Islet precursor cell (in vitro differentiated cells): ENCODE data around the gene IPO9.
"Not testable (repeated sequence)": the region's sequence is repeated elsewhere in the genome, so short reads cannot be mapped to it uniquely, and the experiment has no call there.

Source experiments
- DNase-seq: peaks from one replicate; pipeline ENCODE4 v3.0.0-alpha.2; 2018

Gene IPO9

DNA sequence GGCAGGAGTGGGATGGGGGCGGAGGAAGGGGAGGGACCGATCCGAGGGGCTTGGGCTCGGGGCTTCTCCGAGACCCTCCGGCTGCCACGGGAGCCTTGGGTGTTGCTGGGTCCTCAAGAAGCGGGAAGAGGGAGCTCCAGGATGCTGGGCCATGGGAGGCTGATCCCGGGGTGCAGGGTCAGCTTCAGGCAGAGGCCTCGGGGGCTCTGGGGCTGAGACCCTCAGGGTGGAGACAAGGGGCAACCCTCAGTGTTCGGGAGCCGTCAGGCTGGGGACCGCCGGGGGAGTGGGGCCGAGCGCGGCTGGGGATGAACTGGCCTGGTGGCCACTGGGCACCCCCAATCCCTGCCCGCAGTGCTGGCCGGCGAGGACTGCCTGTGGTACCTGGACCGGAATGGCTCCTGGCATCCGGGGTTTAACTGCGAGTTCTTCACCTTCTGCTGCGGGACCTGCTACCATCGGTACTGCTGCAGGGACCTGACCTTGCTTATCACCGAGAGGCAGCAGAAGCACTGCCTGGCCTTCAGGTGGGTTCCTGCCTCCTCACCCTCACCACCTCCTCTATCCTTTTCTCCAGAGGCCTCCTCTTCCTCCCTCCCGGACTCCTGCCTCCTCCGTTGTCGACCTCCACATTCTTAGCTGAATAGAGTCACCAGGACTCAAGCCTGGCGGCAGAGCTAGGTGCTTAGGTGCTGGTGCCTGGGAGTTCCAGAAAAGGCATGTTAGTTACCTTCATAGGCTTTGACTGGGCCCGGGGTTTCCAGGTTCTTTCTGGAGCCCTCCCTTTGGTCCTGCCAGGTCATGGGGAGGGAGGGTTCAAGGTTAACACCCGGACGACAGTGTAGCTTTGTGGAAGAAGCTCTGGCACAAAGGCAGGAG, 60.4 kb downstream of the IPO9 start:
- DNase-seq: no peak

DNA sequence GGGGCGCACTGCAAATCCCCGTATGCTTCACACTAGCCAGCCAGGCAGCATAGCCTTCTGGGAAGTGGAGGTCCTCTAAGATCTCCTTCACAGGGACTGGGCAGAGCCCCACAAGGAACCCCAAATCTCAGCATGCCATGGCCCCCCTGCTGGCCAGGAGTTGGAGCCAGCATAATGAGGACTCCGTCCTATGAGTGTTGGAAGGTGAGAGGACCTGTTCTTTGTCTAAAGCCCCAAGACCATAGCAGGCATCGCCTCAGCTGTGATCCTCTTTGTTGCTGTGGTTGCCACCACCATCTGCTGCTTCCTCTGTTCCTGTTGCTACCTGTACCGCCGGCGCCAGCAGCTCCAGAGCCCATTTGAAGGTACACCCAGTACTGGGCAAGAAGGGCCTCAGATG, 61.3 kb downstream of the IPO9 start:
- no peak for DNase-seq

DNA sequence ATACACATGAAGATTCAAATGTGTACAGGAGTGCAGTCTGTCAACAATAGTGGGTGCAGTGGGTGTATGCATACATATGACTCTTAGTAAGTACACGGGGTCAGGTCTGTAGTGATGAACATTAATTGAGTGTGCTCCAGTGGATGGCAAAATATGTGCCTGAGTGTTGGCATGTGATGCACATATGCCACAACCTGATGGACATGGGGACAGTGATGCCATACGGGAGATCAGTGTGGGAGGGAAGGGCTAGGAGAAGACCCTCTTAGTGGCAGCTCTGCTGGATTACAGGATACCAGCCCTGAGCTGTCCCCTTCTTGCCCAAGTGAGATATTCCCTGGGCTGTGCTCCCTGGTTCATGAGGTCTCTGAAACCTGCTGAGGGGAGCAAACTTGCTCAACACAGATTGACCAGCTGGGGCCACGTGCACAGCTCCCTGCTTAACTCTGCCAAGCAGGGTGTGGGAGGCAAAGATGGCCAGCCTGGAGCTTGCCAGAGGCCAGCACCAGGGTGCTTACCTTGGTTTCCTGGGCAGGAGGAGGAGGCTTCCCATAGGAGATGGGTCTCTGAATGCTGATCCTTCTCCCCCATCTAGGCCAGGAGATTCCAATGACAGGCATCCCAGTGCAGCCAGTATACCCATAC, 62.0 kb downstream of the IPO9 start:
- DNase-seq: no peak

DNA sequence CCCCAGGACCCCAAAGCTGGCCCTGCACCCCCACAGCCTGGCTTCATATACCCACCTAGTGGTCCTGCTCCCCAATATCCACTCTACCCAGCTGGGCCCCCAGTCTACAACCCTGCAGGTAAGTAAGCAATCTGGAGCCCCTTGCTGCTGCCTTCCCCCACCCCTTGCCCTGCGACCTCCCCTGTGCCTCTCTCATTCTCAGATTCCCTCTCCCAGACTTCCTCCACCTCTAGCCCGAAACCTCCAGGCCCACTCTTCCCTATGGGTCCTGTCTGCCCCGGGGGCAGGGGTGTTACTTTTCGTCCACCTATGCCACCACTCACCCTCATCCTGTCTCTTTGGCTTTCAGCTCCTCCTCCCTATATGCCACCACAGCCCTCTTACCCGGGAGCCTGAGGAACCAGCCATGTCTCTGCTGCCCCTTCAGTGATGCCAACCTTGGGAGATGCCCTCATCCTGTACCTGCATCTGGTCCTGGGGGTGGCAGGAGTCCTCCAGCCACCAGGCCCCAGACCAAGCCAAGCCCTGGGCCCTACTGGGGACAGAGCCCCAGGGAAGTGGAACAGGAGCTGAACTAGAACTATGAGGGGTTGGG, 62.6 kb downstream of the IPO9 start:
- DNase-seq: no peak

DNA sequence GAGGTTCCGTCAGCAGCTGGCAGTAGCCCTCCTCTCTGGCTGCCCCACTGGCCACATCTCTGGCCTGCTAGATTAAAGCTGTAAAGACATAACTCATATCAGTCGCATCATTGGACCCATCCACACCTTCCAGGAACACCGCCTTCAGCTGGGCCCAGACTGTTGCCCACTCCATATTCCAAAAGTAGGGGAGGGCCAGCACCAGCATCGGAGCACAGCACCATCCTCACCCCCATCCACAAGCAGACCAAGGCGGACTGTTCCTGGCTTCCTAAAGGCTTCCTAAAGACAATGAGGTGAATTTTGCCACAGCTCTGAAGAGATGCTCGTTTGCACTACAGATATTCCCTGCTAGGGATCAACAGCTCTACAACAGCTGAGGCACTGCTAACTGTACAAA, 63.3 kb downstream of the IPO9 start:
- DNase-seq: no peak

DNA sequence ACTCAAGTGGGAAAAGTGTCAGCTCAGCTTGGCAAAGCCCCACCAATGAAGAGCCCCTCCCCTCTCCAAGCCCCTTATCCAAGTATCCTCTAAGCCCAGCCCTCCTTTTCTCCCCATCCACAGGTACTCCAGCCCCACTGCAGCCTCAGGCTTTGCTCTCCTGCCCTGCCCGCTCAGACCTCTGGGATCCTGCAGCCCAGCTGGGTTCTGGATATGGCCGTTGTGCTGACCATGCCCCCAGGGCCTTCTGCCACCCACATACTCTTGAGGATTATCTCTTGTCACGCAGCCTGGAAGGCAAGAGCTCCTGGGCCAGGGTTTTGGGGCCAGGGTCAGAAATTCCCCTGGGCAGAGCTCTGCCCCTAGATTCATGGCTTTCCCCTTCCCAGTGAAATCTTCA, 64.5 kb downstream of the IPO9 start:
- no peak for DNase-seq

DNA sequence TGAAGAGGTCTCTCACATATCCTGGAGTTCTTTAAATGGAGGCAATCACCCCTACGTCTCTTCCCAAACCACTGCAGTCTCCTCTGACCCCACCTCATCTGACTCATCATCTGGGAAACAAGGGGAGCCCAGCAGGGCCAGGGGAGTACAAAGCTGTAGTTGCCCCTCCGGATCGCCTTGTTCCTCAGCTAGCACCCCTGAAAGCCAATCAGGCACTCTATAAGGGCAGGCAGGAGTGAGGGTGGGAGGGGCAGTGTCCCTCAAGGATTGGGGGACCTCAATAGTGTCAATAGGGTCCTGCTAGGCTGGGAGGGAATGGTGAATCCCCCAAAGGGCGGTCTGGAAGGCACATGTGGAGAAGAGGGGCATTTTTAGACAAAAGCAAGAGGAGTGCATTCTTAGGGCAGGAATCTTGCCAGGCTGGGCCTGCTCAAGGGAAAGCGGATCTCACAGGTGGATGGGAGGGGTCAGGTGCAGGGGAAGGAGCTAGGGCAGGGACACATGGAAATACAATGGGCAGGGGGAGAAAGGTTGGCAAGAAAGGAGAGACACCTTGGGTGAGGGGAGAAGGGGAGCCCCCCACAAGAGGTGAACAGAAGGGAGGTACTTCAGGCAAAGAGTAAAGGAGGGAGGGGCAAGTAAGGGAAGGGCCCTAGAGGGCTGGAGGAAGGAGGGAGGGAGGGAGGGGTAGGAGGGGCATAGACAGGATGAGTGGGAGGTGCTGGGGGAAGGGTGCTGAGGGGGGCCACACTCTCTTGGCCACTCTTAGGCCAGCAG, 65.6 kb downstream of the IPO9 start:
- no peak for DNase-seq

DNA sequence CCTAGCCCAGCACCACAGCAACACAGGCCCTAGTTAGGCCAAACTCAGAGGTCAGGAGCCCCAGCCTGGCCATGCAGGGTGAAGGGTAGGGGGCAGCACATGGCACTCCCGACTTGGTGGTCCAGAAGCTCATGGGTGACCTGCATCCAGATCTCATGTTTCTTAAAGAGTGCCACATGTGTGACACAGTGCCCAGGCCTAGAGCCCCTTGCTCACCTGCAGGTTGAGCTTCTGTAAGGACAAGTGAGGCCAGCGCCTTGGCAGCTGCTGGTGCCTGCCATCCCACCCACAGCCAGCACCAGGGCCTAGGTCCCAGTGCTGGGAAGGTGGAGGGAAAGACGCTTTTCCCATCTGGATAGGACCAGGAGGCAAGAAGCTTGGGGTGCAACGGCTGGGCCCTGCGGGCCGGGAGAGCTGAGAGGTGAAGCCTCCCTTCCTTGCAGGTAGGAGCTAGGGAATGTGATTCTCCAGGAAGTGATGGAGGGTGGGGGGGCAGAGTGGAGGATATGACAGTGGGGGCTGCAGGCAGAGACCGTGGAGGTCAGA, 66.2 kb downstream of the IPO9 start:
- no peak for DNase-seq

DNA sequence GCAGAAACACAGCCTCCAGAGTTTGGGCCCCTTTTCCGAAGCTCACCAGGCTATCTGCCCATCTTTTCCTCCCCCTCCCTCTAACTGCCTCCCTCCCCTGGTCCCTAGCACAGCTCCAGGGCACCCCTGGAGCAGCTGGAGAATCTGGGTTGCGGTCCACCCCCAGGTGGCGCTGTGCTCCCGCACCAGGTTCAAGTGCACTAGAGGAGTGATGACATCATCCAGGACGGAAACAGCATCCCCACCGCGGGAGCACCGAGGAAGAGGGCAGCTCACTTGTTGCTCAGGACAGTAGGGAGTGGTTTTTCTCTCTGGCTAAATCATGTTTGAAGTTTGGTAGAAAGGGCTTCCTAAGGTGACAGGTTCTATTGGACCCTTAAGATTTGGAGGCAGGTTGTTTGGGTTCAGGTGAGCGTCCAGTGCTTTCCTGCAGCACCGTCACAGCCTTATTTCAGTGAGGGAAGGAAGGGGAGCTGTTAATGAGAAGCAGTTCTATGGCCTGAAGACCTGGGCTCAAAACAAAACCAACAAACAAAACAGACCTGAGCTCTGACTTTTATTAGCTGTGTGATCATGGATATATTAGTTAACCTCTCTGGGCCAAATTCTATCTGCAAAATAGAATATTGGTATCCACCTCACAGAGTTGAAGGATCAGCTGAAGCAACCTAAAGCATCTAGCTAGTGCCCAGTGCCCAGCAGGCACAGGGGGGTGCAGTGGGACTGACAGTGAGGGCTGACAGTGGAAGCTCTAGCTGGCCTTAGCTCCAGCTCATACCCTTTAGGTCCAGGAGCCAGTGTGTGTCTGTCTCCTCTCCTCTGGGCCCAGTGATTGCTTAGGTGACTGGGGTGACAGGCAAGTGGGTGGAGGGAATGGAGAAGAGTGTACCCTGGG, 67.2 kb downstream of the IPO9 start:
- peak; percentile 94 for DNase-seq

DNA sequence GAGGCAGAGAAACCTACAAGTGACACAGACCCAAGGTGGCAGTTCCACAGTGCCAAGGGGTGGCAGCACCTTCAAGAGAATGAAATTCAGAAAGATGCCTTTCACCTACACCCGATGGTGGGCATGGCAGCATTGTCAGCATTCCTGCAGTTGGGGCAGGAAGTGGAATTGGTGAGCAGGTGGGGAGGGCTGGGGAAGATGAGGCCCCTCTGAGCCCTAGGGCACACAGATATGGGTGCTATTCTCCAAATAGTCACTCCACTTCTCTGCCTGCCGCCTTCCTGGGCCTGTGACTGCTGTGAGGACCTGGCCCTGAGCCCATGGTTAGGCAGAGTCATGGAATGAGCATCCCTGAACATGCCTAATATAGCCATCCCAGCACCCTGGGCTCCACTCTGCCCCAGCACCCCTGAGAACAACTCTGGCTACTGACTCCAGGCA, 68.0 kb downstream of the IPO9 start:
- no peak for DNase-seq

DNA sequence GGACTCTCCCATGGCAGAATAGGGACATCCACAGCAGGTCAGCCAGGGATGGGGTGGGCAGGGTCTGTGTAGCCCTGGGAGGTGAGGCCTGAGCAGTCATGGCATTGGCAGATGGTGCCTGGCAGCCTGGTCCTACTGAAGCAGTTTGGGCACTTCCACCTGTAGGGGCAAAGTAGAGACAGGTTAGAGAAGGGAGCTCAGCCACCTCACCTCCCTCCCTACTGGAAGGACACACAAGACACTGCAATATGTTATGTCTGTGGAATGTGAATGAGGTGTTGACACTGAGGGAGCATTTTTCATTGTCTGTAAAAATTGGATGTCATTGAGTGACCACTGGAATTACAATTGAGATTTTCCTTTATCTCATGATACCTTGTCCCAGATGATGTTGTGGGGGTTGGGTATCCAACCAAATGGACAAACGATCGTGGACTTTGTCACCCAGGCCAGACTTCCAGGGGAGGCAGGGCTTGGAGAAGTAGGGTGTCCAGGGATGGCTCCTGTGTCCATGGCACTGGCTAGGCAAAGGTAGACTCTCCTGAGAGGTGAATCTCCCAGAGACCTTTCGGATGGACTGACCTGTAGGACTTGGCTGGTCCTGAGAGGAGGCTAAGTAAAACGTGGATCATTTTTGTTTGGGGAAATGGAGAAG, 69.4 kb downstream of the IPO9 start:
- no peak for DNase-seq

DNA sequence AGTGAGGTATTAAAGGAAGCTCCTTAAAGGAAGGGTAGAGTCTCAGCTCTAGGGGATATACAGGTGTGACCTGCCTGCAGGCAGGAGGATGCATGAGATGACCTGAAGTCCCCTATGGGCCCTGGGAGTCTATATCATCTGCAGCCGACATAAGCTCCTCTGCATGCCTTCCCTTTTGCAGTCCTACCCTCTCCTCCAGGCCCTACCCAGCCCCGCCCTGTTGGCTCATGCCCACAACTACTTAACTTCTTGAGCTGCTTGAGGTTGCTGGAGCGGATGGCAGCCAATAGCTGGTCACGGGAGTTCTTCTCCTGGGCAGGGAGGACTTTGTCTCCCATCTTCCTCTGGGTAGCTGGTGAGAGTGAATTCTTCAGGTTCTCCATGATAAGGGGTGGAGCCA, 70.0 kb downstream of the IPO9 start:
- DNase-seq: no peak

DNA sequence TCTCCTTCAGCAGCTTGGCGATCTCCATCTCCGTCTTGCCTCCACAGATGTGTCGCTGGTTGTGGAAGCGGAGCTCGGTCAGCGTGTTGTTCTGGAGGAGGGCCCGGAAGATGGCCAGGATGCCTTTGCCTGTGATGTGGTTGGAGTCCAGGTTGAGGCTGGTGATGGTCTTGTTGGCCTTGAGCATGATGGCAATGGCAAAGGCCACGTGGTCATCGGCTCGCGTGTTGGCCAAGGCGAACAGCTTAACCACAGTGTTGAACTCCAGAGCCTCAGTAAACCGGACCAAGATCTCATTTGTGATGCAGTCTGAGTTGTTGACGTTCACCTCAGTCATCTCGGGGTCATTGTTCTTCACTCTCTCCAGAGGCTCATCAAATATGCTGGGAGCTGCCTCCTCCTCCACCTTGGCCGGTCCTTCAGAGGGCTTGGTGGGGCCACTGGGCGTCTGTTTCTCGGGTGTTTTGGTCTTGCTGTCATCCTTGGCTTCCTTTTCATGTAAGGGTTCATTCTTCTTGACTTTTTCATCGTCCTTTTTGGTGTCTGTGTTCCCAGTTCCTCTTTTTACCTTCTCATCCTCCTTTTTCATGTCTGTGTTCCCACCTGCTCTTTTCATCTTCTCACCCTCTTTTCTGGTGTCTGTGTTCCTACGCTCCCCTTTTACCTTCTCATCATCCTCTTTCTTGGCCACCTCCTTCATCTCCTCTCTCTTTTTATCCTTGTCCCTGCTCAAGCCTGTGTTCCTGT, 70.9 kb downstream of the IPO9 start:
- no peak for DNase-seq

DNA sequence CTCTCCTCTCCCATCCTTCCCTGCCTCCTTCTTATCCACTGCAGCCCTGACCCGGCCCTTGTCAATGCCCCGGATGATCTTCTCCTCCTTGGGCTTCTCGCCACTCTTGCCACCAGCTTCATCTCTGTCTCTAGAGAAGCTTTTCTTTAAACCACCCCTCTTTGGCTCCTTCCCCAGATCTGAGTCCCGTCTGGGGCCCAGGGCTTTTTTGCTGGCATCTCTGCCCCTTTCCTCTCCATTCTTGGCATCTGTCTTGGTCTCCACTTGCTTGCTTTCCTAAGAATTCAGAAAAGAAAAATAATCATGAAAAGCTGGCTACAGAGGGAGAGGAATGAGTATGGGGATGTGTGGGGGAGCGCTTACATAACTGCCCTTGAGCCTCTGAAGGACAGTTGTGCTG, 71.5 kb downstream of the IPO9 start:
- no peak for DNase-seq

DNA sequence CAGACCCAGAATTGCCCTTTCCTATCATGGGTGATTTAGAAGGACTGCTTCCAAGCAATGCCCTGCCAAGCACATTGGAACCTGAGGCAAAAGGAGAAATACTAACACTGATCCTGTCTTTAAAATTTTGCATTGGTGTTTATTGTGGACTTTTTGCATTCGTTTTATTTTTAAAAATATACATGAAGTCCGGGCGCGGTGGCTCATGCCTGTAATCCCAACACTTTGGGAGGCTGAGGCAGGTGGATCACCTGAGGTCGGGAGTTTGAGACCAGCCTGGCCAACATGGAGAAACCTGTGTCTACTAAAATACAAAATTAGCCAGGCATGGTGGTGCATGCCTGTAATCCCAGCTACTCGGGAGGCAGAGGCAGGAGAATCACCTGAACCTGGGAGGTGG, 72.1 kb downstream of the IPO9 start:
- not testable (repeated sequence) for DNase-seq

DNA sequence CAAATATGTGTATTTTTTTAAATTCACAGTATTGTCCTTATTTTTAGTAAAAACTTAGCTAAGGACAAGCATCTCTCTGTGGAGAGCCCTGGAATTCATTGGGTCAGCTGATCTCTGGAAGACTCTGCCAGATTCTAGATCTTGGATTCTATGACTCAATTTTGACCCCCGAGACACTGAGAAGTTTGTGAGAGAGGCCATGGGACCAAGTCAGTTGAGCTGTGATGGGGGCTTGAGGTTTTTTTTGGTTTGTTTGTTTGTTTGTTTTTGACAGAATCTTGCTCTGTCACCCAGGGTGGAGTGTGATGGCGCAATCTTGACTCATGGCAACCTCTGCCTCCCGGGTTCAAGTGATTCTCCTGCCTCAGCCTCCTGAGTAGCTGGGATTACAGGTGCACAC, 73.2 kb downstream of the IPO9 start:
- DNase-seq: no peak

DNA sequence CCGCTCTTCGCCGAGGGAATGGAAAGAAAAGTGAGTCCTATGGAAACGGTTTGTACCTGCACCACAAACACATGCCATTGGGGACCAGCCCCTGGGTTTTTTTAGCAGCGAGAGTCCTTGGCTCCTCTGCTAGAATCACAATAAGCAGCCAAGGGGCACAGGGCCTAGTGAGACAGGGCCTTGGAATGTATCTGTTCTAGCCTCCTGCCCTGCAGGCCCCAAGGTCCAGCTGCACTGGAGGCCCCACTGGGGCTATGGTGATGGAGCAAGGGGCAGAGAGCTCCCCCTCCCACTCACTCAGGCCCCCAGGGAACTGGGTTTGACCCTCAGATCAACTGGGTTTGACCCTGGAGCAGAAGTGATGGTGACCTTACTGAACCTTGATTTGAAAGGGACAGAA, 74.2 kb downstream of the IPO9 start:
- DNase-seq: peak; percentile 91

DNA sequence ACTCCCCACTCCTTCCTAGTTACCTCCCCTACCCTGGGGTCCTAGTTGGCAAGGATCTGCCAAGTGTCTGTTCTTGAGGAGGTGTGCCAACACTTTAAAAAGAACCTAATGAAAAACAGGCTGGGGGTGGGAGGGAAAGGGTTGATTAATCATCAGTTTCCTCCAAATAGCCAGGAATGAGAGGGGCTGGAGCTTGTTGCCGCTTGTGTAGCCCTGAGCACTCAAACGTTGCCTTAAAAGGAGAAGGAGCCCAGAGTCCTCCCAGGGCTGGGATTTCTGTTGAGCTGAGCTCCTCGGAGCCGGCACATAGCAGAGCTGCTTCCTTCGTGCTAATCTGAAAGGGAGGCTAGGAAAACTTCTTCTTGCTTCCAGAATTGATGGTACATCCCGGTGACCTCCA, 75.6 kb downstream of the IPO9 start:
- peak; percentile 91 for DNase-seq

DNA sequence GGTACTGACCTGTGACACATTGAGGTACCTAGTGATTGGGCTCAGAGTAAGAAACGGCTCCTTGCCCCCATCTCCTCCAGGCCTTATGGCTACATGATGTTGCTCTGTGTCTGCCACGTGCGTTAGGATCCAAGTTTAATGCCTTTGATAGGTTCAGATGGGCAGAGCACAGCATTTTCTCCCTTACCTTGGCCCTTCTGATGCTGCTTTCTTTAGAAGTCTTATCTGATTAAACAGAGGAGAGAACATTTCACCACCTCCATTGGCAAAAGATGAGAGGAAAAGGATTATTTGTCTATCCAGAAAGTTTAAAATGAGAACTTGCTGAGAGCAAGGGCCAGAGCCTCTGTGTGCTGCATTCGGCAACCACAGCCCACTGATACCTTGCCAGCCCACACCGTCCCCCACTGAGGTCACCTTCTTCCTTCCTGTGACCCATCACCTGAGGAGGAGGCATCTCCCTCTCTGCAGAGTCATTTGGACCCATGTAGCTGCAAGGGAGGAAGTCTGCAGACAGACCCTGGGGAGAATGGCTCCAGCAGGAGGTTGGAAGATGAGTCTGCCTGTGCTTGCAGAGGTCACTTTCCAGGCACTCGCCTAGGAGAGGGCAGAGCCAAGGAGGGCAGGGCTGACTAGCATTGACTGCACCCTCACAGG, 76.4 kb downstream of the IPO9 start:
- DNase-seq: no peak

DNA sequence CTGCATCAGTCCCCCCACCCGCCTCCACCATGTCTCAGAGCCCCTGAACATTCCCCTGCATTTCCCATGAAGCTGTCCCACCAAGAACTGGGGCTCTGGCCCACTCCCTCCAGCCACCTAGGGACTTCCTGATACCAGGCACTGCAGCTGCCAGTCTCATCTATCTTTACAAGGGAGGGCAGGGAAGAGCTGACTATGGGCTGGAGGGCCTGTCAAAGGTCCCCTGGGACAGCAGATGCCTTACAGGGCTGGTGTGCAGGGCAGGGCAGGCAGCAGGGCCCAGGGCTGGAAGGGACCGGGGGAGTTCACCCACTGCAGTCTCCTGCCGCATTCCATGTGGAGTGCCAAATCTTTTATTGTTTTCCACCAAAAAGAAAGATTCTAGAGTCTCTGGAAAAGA, 77.4 kb downstream of the IPO9 start:
- DNase-seq: no peak
